ENCODE measurements around the gene SLCO1A2.

SLCO1A2 gene

DNA sequence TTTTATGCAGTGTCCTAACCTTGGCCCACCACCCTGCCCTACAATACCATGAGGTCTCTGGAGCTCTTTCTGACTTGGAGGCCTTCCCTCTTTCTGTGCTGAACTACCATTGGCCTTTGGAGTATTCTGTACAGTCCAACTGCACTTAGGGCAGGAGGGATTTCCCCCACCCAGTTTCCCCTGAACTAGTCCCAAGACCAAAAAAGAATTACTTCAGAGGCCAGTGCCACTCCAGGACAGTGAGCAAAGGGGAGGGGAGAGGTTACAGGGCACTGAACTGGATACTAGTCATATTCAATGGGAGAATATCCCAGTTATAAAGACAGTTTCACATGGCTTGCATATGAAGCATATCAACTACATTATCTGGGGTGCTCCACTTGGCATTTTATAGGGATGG lies 6.1 kb downstream of the SLCO1A2 start:
- no peak for DNase-seq

DNA sequence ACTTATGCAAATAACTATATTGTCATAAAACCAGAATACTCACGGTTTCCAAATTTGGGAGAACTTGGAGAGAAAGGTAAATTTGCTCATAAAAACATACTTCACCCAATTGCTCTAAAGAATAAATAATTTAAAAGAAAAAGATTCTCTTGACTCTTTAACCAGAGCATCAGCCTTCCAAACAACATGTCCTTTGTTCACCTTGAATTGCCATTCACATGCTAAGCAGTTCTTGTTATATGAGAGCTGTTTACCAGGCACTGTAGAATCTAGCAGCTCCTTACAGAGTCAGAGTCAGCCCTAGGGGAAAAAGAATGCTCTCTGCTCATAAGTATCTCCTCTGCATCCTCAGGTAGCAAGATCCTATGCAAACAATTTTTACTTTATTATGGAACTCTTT lies 10.2 kb downstream of the SLCO1A2 start:
- DNase-seq = peak in 5 of 58 donors; percentile 11 to 81 (median 14)

DNA sequence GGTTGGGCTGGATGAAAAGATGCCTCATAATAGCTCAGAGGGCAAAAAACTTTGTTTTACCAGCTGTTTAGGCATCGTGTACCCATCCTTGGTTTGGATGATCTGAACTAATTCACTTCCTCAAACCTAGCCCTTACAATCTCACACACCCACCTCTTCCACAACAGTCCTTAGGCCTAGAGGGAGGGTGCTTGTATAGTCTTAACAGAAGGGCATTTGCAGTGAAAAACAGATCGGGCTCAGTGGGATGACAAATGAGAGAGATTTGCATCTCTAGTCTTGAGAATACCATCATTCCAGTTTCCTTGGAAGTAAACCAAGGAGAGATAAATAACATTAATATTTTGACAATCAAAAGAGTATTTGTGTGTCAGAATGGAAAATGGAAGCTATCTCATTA lies 11.0 kb downstream of the SLCO1A2 start:
- peak in 1 of 58 donors; percentile 17 for DNase-seq

DNA sequence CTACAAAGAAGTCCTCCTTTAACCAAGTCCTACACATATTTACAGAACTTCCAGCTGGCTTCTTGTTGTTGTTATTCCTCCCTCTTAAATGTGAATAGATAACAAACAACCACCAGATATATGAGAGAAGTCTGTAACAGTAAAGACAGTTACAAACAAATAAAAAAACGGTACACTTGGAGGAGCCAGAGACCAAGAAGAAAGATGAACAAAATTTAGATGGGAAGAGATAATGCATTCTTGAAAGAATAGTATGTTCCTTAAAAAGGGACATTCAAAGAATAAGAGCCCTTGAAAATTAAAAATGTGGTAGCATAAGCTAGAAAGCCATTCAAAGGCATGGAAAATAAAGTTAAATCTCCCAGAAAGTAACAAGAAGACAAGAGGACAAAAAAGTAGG lies 25.9 kb downstream of the SLCO1A2 start:
- DNase-seq = no peak

DNA sequence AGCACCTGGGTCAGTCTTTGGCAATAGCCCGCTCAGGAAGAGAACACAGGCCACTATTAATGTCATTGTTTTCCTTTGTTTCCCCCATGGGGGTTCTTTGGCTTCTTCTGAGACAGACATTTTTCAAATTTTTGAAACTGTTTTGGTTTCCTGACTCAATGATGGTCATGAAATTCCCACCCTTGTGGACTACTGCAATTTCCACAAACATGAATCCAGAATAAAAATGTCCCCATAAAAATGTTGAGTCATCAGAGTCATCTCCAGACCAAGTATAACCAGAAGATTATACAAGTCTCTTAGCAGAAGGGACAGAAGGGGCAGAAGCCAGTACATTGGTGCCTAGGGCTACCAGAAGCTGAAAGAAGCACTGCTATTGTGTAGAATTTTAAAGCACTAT lies 29.1 kb downstream of the SLCO1A2 start:
- no peak for DNase-seq

DNA sequence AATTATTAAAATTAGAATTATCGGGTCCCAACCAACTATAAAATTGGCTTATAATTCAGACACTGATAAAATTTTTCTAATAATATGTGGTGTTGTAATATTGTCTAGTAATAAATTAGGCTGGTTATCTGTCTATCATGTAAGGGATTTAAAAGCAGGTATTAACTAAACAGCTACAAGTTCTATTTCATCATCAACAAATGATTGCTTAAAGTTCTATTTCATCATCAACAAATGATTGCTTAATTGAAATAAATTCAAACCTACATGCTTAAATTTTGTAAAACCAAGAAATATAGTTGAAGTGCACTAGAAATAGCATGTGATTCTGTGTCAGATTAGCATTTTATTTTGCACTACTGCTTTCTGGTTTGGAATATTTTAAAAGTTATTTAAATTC lies 34.1 kb downstream of the SLCO1A2 start:
- DNase-seq = no peak

DNA sequence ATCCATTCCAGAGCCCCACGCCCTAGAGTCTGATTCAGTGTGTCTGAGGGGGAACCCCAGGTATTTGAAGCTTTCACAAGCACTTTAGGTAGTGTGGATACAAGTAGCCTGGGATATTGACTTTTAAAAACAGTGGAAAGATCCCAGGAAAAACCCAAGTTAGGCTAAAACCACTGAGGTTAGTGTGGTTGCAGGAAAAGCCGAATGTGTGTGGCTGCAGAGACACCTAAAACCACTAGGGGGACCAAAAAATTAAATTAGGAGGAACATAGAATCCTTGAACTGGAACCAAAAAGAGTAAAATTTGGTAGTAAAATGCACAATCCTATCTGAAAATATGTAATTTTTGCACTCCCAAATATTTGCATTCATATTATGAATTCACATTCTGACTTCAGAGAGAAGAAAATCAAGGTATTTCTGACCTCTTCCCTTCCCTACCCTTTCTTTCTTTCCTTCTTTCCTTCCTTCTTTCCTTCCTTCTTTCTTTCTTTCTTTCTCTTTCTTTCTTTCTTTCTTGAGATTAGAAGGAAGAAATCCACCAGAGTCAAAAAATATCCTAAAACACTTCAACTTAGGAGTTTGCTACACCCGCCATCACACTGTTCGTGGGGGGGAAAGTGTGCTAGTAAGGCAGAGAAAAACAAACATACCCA lies 37.8 kb downstream of the SLCO1A2 start:
- DNase-seq = no peak

DNA sequence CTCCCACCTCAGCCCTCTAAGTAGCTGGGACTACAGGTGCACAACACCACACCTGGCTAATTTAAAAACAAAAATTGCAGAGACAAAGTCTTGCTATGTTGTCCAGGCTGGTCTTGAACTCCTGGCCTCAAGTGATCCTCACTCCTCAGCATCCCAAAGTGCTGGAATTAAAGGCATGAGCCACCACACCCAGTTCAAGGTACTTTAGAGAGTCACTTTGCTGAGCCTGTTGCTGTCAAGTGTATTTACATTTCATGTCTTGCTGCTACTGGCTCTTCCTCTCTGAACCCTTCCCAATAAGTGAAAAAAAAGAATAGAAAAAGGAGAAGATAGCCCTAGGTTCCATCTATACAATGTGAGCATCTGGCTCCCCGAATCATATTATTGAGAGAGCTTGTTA lies 38.4 kb downstream of the SLCO1A2 start:
- no peak for DNase-seq

DNA sequence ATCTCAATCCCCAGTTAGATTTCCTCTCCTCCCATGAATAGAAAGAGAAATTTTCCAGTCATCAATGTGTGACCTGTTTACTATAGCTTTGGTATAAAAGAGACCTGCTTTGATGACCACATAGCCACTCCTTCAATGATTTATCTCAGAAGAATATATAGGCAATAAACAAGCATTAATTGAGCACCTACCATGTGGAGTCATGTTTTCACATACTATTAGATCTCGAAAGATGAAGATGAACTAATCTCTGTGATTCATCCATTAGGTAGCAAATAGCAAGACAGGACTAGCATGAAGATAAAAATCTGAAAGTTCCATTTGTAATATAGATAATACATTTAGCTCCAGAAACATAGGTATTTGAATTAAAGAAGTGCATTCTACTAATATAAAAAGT lies 40.5 kb downstream of the SLCO1A2 start:
- no peak for DNase-seq

DNA sequence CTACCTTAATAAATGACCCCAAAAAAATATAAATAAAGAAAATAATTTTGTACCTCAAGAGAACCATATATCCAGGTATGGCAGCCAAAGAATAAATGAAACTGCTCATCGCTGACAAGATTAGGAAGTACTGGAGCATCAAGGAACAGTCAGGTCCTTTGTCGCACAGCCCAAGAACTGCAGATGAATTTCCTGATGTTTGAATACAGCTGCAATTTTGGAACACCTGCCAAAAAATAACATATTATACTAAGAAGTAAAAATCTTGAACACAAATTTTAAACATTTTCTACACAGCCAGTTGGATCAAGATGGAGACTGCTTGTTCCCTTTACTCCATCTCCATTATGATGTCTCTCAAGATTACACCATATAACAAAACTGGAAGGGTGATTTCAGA lies 42.6 kb downstream of the SLCO1A2 start:
- DNase-seq = no peak

DNA sequence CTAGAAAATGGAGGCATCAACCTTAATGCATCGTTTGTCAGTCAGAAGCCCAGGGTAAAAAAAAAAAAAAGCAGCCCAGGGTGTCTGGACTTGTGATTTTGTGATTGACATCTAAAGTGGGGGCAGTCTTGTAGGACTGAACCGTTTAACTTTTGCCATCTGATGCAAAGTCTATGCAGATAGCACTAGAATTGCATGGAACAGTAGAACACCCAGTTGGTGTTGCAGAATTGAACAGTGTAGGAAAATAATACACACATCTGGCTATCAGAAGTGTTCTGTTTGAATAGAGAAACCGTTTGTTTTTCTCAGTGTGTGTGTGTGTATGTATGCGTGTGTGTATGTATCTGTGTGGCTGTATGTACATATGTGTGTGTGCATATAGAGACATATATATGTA lies 45.0 kb downstream of the SLCO1A2 start:
- no peak for DNase-seq

DNA sequence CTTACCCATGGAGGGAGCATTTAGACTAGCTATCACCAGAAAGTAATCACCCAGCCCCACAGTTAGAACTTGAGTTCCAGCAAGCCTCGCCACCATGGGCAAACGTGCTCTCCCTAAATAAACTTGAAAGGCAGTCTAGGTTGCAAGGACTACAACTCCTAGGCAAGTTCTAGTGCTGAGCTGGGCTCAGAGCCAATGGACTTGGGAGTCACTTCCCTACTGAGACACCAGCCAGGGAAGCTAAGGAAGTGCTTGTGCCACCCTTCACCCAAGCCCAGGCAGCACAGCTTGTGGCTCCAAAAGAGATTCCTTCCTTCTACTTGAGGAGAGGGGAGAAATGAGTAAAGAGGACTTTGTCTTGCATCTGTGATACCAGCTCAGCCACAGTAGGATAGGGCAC lies 57.9 kb downstream of the SLCO1A2 start:
- no peak for DNase-seq

DNA sequence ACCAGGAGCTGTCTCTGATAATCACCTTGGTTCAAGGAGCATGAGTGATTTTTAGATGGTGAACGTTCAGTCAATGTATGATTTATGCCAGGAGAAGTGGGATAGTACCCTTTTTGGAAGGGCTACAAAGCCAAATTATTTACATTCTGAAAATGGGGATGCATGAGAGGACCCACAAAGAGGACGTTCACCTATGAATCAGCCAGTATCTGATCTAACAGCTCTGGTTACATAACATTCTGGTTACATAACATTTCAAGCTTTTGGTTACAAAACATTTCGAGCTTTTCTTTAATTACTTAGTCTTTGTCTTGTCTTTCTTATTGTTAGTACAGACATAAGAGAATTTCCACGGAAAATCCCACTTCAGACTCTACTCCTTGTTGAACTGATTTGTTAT lies 68.8 kb downstream of the SLCO1A2 start:
- DNase-seq = no peak

DNA sequence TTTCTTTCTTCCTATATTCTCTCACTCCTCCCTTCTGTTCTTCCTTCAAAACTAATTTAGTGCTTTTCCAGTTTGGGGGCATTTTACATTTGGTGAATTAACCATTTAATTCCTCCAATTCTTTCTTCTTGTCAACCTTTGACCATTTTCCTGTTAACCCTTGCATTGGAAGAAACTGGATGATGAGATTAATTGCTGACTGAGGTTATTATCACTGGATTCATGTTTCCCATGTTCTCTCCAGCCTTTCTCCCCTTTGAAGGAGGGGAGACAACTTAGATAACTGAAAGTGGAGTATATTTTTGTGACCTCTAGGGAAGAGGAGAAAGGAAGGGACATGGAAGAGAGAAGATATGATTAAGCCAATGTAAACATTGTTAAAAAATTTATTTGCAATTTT lies 70.5 kb downstream of the SLCO1A2 start:
- DNase-seq = no peak

DNA sequence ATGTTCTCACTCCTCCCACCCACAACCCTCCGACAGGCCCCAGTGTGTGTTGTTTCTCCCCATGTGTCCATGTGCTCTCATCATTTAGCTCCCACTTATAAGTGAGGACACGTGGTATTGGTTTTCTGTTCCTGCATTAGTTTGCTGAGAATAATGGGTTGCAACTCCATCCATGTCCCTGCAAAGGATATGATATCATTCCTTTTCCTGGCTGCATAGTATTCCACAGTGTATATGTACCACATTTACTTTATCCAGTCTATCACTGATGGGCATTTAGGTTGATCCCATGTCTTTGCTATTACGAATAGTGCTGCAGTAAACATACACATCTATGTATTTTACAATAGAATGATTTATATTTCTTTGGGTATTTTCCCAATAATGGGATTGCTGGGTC lies 77.5 kb downstream of the SLCO1A2 start:
- DNase-seq = no peak

DNA sequence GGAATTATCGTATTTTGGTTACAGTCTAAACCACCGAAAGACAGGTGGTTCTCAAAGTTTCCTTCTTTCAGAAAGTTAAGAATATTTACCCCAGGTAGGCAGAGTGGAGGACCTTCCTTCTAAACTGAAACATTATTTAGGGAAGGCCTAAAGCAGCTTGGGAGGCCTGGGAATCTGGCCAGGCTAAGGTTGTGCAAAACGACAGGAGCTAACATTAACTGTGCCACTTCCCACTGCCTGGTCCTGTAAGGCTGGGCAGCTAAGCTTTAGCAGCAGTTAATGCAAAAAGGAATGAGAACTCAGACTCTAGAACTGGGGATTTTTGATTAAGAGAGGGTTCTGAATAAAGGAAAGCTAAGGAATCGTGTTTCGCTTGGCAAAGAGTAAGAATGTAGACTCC lies 82.6 kb downstream of the SLCO1A2 start:
- DNase-seq = no peak

DNA sequence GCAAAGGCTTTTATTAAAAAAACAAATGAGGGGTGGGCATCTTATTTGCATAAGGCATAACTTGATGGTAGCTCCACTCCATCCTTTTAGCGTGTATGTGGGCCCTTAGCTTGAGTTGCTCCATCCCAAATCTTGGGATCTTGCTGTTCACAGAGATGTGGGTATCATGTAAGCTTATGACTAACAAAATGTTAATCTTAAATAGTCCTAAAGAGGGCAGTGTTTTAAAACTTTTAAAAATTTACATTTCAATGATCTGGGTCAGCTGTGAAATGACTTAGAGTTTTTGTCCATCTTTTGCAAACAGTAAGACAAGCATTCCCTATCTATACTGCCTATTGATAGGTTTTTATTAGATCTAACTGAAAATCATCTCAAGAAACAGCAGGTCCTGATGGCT lies 86.0 kb downstream of the SLCO1A2 start:
- DNase-seq = no peak

DNA sequence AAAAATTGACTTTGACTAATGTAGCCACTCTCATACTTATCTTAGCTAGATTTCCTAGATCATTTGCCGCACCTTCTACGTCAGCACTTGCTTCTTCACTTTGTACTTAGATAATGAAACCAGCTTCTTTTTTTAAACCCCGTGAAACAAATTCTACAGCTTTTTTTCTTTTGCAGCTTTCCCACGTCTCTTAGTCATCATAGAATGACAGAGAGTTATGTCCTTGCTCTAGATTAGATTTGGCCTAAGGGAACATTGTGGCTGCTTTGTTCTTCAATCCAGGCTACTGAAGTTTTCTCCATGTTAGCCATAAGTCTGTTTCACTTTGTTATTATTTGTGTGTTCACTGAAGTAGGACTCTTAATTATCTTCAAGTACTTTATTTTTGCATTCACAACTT lies 94.9 kb downstream of the SLCO1A2 start:
- no peak for DNase-seq

DNA sequence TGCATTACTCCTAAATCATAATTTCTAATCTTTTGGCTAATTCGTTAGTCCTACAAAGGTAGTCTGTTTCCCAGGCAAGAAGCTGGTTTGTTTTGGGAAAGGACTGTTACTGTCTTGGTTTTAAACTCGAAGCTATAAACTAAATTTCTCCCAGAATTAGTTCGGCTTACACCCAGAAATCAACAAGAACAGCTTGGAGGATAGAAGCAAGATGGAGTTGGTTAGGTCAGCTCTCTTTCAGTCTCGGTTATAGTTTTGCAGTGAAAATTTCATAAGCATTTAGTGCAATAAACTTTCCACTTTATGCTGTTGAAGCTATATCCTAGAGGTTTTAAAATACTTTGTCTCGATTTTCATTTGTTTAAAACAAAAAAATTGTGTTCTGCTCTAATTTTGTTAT lies 100.3 kb downstream of the SLCO1A2 start:
- DNase-seq = no peak

DNA sequence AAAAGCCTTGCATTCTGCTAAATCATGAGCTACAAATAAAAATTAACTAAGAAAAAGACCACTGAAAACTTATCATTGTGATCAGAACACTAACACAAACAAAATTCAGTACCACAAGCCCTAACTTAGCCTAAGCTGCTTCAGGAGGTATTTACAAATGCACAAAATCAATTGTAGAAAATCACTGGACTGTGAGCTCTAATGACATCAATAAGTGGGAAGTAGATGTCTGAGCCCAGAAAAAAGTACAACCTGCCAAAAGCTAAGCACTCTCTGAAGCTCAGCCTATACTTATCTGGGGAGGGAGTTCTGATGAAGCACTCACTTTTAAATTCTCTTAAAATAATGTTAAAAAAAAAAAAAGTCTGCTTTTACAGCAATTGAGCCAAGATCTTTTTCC lies 110.8 kb downstream of the SLCO1A2 start:
- no peak for DNase-seq

DNA sequence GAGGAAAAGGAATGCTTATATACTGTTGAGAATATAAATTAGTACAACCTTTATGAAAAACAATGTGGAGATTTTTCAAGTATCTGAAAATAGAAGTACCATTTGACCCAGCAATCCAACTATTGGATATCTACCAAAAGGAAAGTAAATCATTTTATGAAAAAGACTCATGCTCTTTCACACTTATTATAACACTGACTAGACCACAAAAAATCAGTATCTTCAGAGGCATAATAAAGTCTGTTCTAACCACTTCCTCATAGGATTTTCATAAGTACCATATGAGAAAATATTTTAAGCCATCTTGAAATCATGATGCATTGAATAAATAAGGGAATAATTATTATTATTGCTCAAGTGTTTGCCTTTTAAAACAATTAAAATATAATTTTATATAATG lies 112.9 kb downstream of the SLCO1A2 start:
- DNase-seq = no peak

DNA sequence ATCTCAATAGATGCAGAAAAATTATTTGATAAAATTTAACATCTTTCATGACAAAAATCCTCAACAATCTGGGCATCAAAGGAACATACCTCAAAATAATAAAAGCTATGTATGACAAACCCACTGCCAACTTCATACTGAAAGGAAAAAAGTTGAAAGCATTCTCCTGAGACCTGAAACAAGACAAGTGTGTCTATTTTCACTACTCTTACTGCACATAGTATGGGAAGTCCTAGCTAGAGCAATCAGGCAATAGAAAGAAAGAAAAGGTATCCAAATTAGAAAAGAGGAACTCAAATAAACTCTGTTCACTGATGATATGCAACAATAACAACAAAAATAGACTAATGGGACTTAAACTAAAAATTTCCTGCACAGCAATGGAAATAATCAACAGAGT lies 113.6 kb downstream of the SLCO1A2 start:
- no peak for DNase-seq

DNA sequence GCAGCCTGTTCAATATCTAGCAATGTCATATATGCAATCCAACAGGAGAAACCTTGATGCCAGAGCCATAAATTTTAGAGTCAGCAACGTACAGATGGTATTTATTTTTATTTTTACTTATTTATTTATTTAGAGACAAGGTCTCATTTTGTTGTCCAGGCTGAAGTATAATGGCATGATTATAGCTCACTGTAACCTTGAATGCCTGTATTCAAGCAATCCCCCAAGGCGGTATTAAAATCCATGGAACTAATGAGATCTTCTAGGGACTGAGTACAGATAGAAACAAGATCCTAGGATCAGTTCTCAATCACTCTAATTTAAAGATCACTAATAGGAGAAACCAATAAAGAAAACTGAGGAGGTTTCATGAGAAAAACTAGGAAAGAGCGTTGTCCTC lies 114.5 kb downstream of the SLCO1A2 start:
- no peak for DNase-seq

DNA sequence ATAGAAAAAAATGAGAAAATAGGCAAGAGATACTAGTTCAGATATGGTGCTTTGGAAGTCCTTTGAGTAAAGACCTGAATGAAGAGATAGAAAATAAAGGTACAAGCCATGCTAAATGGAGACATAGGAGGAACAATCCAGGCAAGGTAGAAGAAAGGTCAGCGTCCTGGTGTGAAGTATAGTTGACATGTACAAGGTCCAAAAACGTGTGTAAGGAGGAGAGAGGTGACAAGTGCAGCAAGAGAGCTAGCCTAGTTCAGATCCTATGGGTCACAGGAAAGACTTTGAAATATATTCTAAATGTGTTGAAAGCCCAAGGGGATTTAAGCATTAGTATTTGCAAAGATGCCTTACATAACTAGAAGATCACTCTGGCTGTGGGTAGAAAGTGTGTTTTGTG lies 115.5 kb downstream of the SLCO1A2 start:
- no peak for DNase-seq
